Naive B cell (primary cell): ENCODE measurements around the gene USP48. TPM values are rescaled to one million over a fixed set of nuclear protein-coding genes. Genes with fewer than 3 reads are reported as not detected.
"Not testable (repeated sequence)": the region's sequence is repeated elsewhere in the genome, so short reads cannot be mapped to it uniquely, and the experiment has no call there.

Experiments
- ATAC-seq, 2 donors: fragments of 150-1000 bp; cut with Tn5 transposase; 2 replicates each; pipeline ENCODE4 v1.10.0; 2021; ENCODE audit warnings: low read depth in 2 of 2, mild to moderate bottlenecking in 2 of 2, moderate library complexity in 2 of 2
- DNase-seq: peaks from one replicate; pipeline ENCODE4 v3.0.0; 2022
- H3K27ac Mint-ChIP-seq, 6 donors: one replicate each; pipeline ENCODE4 v1.8.0; 2020 to 2022; ENCODE audit warnings: mild to moderate bottlenecking in 6 of 6, mixed read lengths in 6 of 6, moderate library complexity in 5 of 6, inconsistent platforms in 2 of 6
- H3K27me3 Mint-ChIP-seq, 3 donors: one replicate each; pipeline ENCODE4 v1.8.0; 2021 to 2022; ENCODE audit warnings: mixed read lengths in 3 of 3, mild to moderate bottlenecking in 1 of 3
- H3K36me3 Mint-ChIP-seq, 2 donors: one replicate each; pipeline ENCODE4 v1.8.0; 2020 to 2022; ENCODE audit warnings: mixed read lengths in 2 of 2, inconsistent platforms in 1 of 2, mild to moderate bottlenecking in 1 of 2
- H3K4me1 Mint-ChIP-seq, 3 donors: one replicate each; pipeline ENCODE4 v1.8.0; 2020 to 2022; ENCODE audit warnings: mixed read lengths in 3 of 3, inconsistent platforms in 1 of 3, mild to moderate bottlenecking in 1 of 3, moderate library complexity in 1 of 3
- H3K4me3 Mint-ChIP-seq, 8 donors: one replicate each; pipeline ENCODE4 v1.8.0; 2020 to 2022; ENCODE audit warnings: mild to moderate bottlenecking in 8 of 8, mixed read lengths in 8 of 8, moderate library complexity in 8 of 8, inconsistent platforms in 2 of 8
- H3K9me3 Mint-ChIP-seq, 7 donors: one replicate each; pipeline ENCODE4 v1.8.0; 2020 to 2022; ENCODE audit warnings: mixed read lengths in 7 of 7, mild to moderate bottlenecking in 5 of 7, inconsistent platforms in 2 of 7, moderate library complexity in 1 of 7
- polyA plus RNA-seq, 6 donors: library from polyadenylated mRNA; unstranded; fragments of 300-500 nt; fragmentation: Illumina TruSeq; gene quantifications; one replicate each; pipeline ENCODE4 v1.2.3, GENCODE V29; 2021; ENCODE audit warnings: low read depth in 6 of 6

USP48 gene
- polyA plus RNA-seq, 6 donors from 2014 or later, result 30.3 to 45.9 (median 39.8) TPM

GRCh38 chr1:21681426-21681825 is 101.5 kb downstream of the USP48 start:
- H3K27ac Mint-ChIP-seq, result no peak overlapping the region
- no peaks in the 10 kb centered on the region for H3K27me3 Mint-ChIP-seq
- peaks cover 0 to 3% (median 0%) of the 10 kb centered on the region in 3 donors for H3K4me1 Mint-ChIP-seq
- peaks cover 3 to 21% of the 10 kb centered on the region in 2 donors for H3K36me3 Mint-ChIP-seq
- no peaks in the 10 kb centered on the region for H3K9me3 Mint-ChIP-seq
- no peak overlapping the region for H3K4me3 Mint-ChIP-seq
- no peak for DNase-seq
- no peak for ATAC-seq

DNA sequence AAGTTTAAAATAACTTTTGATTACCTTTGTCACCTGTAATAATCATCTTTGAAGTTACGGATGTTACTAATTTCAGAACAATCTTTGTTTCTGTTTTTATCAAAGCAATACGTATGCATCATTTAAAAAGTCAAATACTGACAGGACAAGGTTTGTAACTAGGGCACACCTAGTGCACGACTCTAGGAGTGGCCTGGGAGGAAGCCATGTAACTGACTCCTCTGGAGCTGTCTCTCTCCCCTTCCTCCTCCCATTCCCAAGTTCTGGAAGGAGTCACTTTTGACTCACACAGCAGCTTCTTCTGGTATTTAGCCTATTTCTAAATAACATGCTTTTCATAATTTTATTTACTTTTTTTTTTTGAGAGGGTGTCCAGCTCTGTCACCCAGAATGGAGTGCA is 102.0 kb downstream of the USP48 start:
- H3K9me3 Mint-ChIP-seq, result no peaks in the 10 kb centered on the region
- no peak overlapping the region for H3K27ac Mint-ChIP-seq
- DNase-seq (no peak), ATAC-seq (no peak)
- no peak overlapping the region for H3K4me3 Mint-ChIP-seq
- H3K27me3 Mint-ChIP-seq, result no peaks in the 10 kb centered on the region
- H3K4me1 Mint-ChIP-seq, result peaks cover 0 to 8% (median 4%) of the 10 kb centered on the region in 3 donors
- H3K36me3 Mint-ChIP-seq, result peaks cover 0 to 18% of the 10 kb centered on the region in 2 donors

DNA sequence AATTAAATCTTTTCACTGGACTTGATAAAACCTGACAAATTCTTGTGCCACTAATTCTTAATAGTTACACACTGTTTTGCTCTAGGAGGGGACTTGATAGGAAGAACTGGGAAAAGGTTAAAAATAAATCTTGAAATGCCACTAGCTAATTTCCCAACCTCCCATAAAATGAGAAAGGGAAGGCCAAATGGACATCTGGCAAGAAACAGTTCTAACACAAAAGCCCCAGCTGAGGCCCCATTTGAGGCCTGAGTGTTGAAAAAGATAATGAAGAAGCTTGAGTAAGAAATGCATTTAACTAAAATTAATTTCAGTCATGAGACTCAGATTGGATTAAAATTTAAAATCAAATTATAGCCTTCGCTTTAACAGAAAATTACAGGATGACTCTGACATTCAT is 102.6 kb downstream of the USP48 start:
- Mint-ChIP-seq H3K4me1 (peaks cover 0 to 12% (median 4%) of the 10 kb centered on the region in 3 donors), H3K9me3 (no peaks in the 10 kb centered on the region), H3K36me3 (peaks cover 0 to 16% of the 10 kb centered on the region in 2 donors), H3K4me3 (no peak overlapping the region), H3K27ac (no peak overlapping the region), H3K27me3 (no peaks in the 10 kb centered on the region)
- ATAC-seq, result no peak
- no peak for DNase-seq

- H3K4me3 Mint-ChIP-seq, result no peak overlapping the region
- no peaks in the 10 kb centered on the region for H3K27me3 Mint-ChIP-seq
- H3K27ac Mint-ChIP-seq, result peak overlapping the region in 1 of 6 donors; percentile 47
- ATAC-seq (no peak), DNase-seq (no peak)
- H3K9me3 Mint-ChIP-seq, result no peaks in the 10 kb centered on the region
- peaks cover 4 to 12% (median 4%) of the 10 kb centered on the region in 3 donors for H3K4me1 Mint-ChIP-seq
- H3K36me3 Mint-ChIP-seq, result peaks cover 0 to 5% of the 10 kb centered on the region in 2 donors
These were observed 105.8 kb downstream of the USP48 start for GRCh38 chr1:21677168-21677567.

GRCh38 chr1:21674957-21675356 is 108.0 kb downstream of the USP48 start:
- H3K9me3 Mint-ChIP-seq, result no peaks in the 10 kb centered on the region
- no peak overlapping the region for H3K4me3 Mint-ChIP-seq
- H3K27me3 Mint-ChIP-seq, result peaks cover 0 to 12% (median 0%) of the 10 kb centered on the region in 3 donors
- DNase-seq (no peak), ATAC-seq (no peak)
- H3K36me3 Mint-ChIP-seq, result no peaks in the 10 kb centered on the region
- H3K4me1 Mint-ChIP-seq, result peaks cover 4 to 12% (median 4%) of the 10 kb centered on the region in 3 donors
- H3K27ac Mint-ChIP-seq, result peak overlapping the region in 2 of 6 donors; percentile 9 to 15

GRCh38 chr1:21673853-21674252 is 109.1 kb downstream of the USP48 start:
- peaks cover 4 to 12% (median 4%) of the 10 kb centered on the region in 3 donors for H3K4me1 Mint-ChIP-seq
- H3K27ac Mint-ChIP-seq, H3K9me3 Mint-ChIP-seq, H3K36me3 Mint-ChIP-seq, H3K4me3 Mint-ChIP-seq, ATAC-seq, DNase-seq: not testable (repeated sequence)
- H3K27me3 Mint-ChIP-seq, result peaks cover 0 to 12% (median under 1%) of the 10 kb centered on the region in 3 donors

GRCh38 chr1:21673277-21673780 is 109.6 kb downstream of the USP48 start:
- H3K27ac Mint-ChIP-seq, result no peak overlapping the region

GRCh38 chr1:21672478-21673276 is 110.3 kb downstream of the USP48 start:
- Mint-ChIP-seq H3K27ac (no peak overlapping the region), H3K9me3 (no peaks in the 10 kb centered on the region), H3K36me3 (no peaks in the 10 kb centered on the region), H3K4me1 (peaks cover 10 to 22% (median 11%) of the 10 kb centered on the region in 3 donors), H3K27me3 (peaks cover 8 to 14% (median 12%) of the 10 kb centered on the region in 3 donors), H3K4me3 (peak overlapping the region in 1 of 8 donors; percentile 30)
- DNase-seq (no peak), ATAC-seq (no peak)

More at GRCh38 chr1:21673277-21673780, 109.6 kb downstream of the USP48 start:
- no peaks in the 10 kb centered on the region for H3K9me3 Mint-ChIP-seq
- no peak for DNase-seq
- no peak for ATAC-seq
- H3K4me1 Mint-ChIP-seq, result peaks cover 4 to 18% (median 6%) of the 10 kb centered on the region in 3 donors
- no peaks in the 10 kb centered on the region for H3K36me3 Mint-ChIP-seq
- H3K27me3 Mint-ChIP-seq, result peaks cover 2 to 12% (median 6%) of the 10 kb centered on the region in 3 donors
- H3K4me3 Mint-ChIP-seq, result no peak overlapping the region

DNA sequence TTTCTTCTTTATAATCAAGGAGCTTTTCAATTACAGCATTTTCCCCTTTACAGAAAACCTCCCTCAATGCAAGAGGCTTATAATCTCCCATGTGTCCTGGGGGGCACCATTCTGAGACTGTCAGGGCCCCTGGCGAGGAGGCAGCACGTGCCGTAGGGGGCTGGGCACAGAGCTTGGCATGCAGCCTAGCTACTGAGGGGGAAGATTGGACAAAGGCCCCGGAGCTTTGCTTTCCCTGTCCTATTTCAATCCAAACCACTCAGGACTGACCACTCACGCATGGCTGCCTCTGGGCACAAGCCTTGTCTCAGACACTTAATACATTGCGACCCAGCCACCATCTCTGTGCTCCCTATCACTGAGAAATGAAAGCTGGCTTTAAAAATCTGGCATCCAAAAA is 111.0 kb downstream of the USP48 start:
- no peak for ATAC-seq
- peaks cover 12 to 22% (median 12%) of the 10 kb centered on the region in 3 donors for H3K4me1 Mint-ChIP-seq
- H3K9me3 Mint-ChIP-seq, result no peaks in the 10 kb centered on the region
- DNase-seq, result no peak
- H3K27me3 Mint-ChIP-seq, result peaks cover 16 to 20% (median 20%) of the 10 kb centered on the region in 3 donors
- H3K36me3 Mint-ChIP-seq, result no peaks in the 10 kb centered on the region
- H3K27ac Mint-ChIP-seq, result no peak overlapping the region
- no peak overlapping the region for H3K4me3 Mint-ChIP-seq

DNA sequence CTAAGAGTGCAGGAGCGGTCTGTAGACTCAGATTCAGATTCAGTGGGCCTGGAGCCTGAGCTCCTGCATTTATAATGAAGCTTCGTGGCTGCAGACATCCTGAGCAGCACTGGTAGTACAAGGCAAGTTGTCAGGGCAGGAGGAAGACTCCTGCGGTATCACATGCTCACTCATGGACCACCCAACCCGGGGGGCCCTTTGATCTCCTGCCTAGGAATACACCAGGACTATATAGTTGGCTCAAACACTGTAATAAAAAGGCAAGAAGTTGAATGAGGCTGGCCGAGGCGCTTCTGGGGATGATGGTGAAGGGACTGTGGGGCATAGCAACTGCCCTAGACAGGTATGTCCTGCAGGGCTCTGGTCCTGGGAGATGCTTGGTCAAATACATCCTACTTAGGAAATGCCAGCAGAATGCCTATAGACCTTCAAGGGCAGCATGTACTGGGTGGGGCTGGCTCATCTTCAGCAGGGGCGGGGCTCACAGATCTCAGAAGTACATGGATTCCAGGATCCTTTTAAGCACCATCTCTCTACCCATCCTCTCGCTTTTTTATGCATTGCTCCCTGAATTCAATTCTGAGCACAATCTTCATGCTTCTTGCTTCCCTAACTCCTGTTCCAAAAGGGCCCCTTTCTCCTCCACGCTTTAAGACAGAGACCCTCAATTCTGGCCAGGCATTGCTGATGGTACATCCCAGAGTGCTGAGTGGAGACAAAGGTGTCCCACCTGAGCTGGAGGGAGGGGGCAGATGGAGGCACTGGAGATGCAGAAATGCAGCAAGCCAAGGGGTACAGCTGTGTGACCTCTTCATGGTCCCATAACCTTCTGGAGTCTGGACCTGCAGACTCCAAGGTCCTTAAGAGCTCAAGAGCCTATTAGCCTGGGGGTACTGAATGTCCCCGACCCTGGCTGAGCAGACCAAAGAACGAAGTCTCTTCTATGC is 111.7 kb downstream of the USP48 start:
- peak overlapping the region in 1 of 8 donors; percentile 5 for H3K4me3 Mint-ChIP-seq
- no peaks in the 10 kb centered on the region for H3K9me3 Mint-ChIP-seq
- H3K4me1 Mint-ChIP-seq, result peaks cover 12 to 17% (median 12%) of the 10 kb centered on the region in 3 donors
- peak overlapping the region in 1 of 6 donors; percentile 85 for H3K27ac Mint-ChIP-seq
- peaks cover 23 to 27% (median 24%) of the 10 kb centered on the region in 3 donors for H3K27me3 Mint-ChIP-seq
- ATAC-seq (no peak), DNase-seq (no peak)
- H3K36me3 Mint-ChIP-seq, result no peaks in the 10 kb centered on the region

GRCh38 chr1:21670059-21670881 is 112.7 kb downstream of the USP48 start:
- no peak for DNase-seq
- peak overlapping the region in 5 of 8 donors; percentile 24 to 66 (median 55) for H3K4me3 Mint-ChIP-seq
- H3K36me3 Mint-ChIP-seq, result no peaks in the 10 kb centered on the region

GRCh38 chr1:21669258-21670058 is 113.5 kb downstream of the USP48 start, which contains the start of gene RAP1GAP:
RAP1GAP (minus strand) TSS chr1:21669357; CDS start chr1:21620032, 49,325 bp downstream.
- no peaks in the 10 kb centered on the region for H3K36me3 Mint-ChIP-seq
- no peaks in the 10 kb centered on the region for H3K9me3 Mint-ChIP-seq
- H3K4me3 Mint-ChIP-seq, result peak within 1 kb of the TSS; percentile 24 to 71 (median 55)
- ATAC-seq (peak; percentile 63 to 69), DNase-seq (no peak)
- H3K27me3 Mint-ChIP-seq, result peaks cover 30 to 45% (median 40%) of the 10 kb centered on the region in 3 donors
- H3K4me1 Mint-ChIP-seq, result peaks cover 9 to 13% (median 10%) of the 10 kb centered on the region in 3 donors
- no peak within 1 kb of the TSS for H3K27ac Mint-ChIP-seq

More at GRCh38 chr1:21670059-21670881, 112.7 kb downstream of the USP48 start:
- Mint-ChIP-seq H3K27ac (no peak overlapping the region), H3K27me3 (peaks cover 28 to 36% (median 32%) of the 10 kb centered on the region in 3 donors), H3K9me3 (no peaks in the 10 kb centered on the region), H3K4me1 (peaks cover 8 to 12% (median 10%) of the 10 kb centered on the region in 3 donors)
- ATAC-seq, result no peak
